Measurements from ENCODE around the gene GPANK1. TPM values are rescaled to one million over a fixed set of nuclear protein-coding genes. Genes with fewer than 3 reads are reported as not detected.

The GPANK1 gene
- total RNA-seq, 1 experiment from 2014 or later = 18.3 TPM

- intact Hi-C loops (cut with micrococcal nuclease; ENCODE audit: unreplicated experiment) (no loop called here), in situ Hi-C loops (cut with HindIII; ENCODE audit: low pct_unique_long_range_greater_than_20kb, low sequenced_read_pairs) (no loop called here)
- Histone ChIP-seq H3K27me3 (ENCODE audit: control insufficient read depth, insufficient read depth, low read length) (no peaks in the 10 kb centered on the region), H3K36me3 (ENCODE audit: control insufficient read depth, insufficient read depth, low read length) (peaks cover 2% of the 10 kb centered on the region; the same call in 1 of the 2 replicates), H3K9me3 (ENCODE audit: control insufficient read depth, insufficient read depth, low read depth, low read length) (no peaks in the 10 kb centered on the region), H3K4me1 (ENCODE audit: control insufficient read depth, insufficient read depth, low read length) (no peaks in the 10 kb centered on the region; the same call in 1 of the 2 replicates), H3K4me3 (ENCODE audit: low read depth in 2 of 2, low read length in 2 of 2) (no peak overlapping the region), H3K27ac (ENCODE audit: low read length) (no peak overlapping the region)
- DNase-seq (ENCODE audit: low read depth, low spot score) (no peak), ATAC-seq (no peak)
- TF ChIP-seq POLR2AphosphoS5 (IDR thresholded peaks at IDR 0.05; ENCODE audit: low read depth, low read length) (no peak), TCF7L2 (IDR thresholded peaks at IDR 0.05; ENCODE audit: low read depth, low read length) (no peak), REST (IDR thresholded peaks at IDR 0.05; ENCODE audit: insufficient read depth in 1 of 2, low read depth in 2 of 2, low read length in 1 of 2) (no peak), CTCF (IDR thresholded peaks at IDR 0.05) (no peak), SIN3A (IDR thresholded peaks at IDR 0.05; ENCODE audit: borderline replicate concordance, insufficient read depth, low read depth, low read length) (no peak)
- BruUV-seq (replicated peaks) = no TSS peak
- ChIA-PET CTCF (no interaction called here), POLR2A (no interaction called here)
Measured at GRCh38 chr6:31707701-31708100, 42.9 kb upstream of the GPANK1 start.

GRCh38 chr6:31706599-31706998, 41.8 kb upstream of the GPANK1 start, which contains the start of gene LY6G6F:
TSS of gene LY6G6F (plus strand) at chr6:31706866. CDS start at chr6:31706907, 41 bp downstream.
- Histone ChIP-seq H3K27me3 (ENCODE audit: control insufficient read depth, insufficient read depth, low read length) (no peaks in the 10 kb centered on the region), H3K9me3 (ENCODE audit: control insufficient read depth, insufficient read depth, low read depth, low read length) (no peaks in the 10 kb centered on the region), H3K36me3 (ENCODE audit: control insufficient read depth, insufficient read depth, low read length) (peaks cover 2% of the 10 kb centered on the region; the same call in 1 of the 2 replicates), H3K4me3 (ENCODE audit: low read depth in 2 of 2, low read length in 2 of 2) (no peak within 1 kb of the TSS), H3K27ac (ENCODE audit: low read length) (no peak within 1 kb of the TSS), H3K4me1 (ENCODE audit: control insufficient read depth, insufficient read depth, low read length) (peaks cover 7% of the 10 kb centered on the region)
- DNase-seq (ENCODE audit: low read depth, low spot score) (no peak), ATAC-seq (no peak)
- in situ Hi-C loops (cut with HindIII; ENCODE audit: low pct_unique_long_range_greater_than_20kb, low sequenced_read_pairs) (no loop called here), intact Hi-C loops (cut with micrococcal nuclease; ENCODE audit: unreplicated experiment) (no loop called here)
- TF ChIP-seq REST (IDR thresholded peaks at IDR 0.05; ENCODE audit: insufficient read depth in 1 of 2, low read depth in 2 of 2, low read length in 1 of 2) (no peak), TCF7L2 (IDR thresholded peaks at IDR 0.05; ENCODE audit: low read depth, low read length) (no peak), CTCF (IDR thresholded peaks at IDR 0.05) (no peak), SIN3A (IDR thresholded peaks at IDR 0.05; ENCODE audit: borderline replicate concordance, insufficient read depth, low read depth, low read length) (no peak), POLR2AphosphoS5 (IDR thresholded peaks at IDR 0.05; ENCODE audit: low read depth, low read length) (no peak)
- ChIA-PET POLR2A (interaction anchor here (0.6 kb wide), 1 partner anchor 11 kb away, joined by 9 read pairs; no protein-coding TSS in a partner anchor), CTCF (no interaction called here)
- no TSS peak for BruUV-seq (replicated peaks)
